ENCODE data around the gene C19orf81. TPM values are rescaled to one million over a fixed set of nuclear protein-coding genes. Genes with fewer than 3 reads are reported as not detected.

The C19orf81 gene
- total and polyA plus RNA-seq, 9 of the 15 experiments (the other 6 are each of a cell fraction or from before 2014, with no cell fraction given), result 2.5 to 42.9 (median 33.0) TPM; not detected in 4

- TF ChIP-seq UBTF (IDR thresholded peaks at IDR 0.05; ENCODE audit: borderline replicate concordance in 1 of 2, low read depth in 2 of 2, low read length in 2 of 2), result no peak
- no peak for TF ChIP-seq PYGO2 (tag; IDR thresholded peaks at IDR 0.05)
- no peak for TF ChIP-seq MXD1 (CRISPR knock-in tag; IDR thresholded peaks at IDR 0.05; ENCODE audit: borderline replicate concordance, poor library complexity, severe bottlenecking)
- TF ChIP-seq FOXA1 (IDR thresholded peaks at IDR 0.05; ENCODE audit: borderline replicate concordance), result no peak
- TF ChIP-seq ZFX (CRISPR knock-in tag; IDR thresholded peaks at IDR 0.05), result peak; percentile 75
- no peak for TF ChIP-seq GTF2F1 (IDR thresholded peaks at IDR 0.05; ENCODE audit: low read depth, low read length)
- no peak for TF ChIP-seq PTTG1 (tag; IDR thresholded peaks at IDR 0.05; ENCODE audit: low read depth)
- no peak for TF ChIP-seq SMARCA5 (IDR thresholded peaks at IDR 0.05)
- no peak for TF ChIP-seq KHSRP (IDR thresholded peaks at IDR 0.05)
- no peak for TF ChIP-seq RFX5 (IDR thresholded peaks at IDR 0.05; ENCODE audit: low read depth, low read length)
- no peak for TF ChIP-seq ZNF121 (CRISPR knock-in tag; conservative IDR thresholded peaks at IDR 0.05)
- no peak for TF ChIP-seq STAT6 (CRISPR knock-in tag; IDR thresholded peaks at IDR 0.05)
- TF ChIP-seq TRIM24 (IDR thresholded peaks at IDR 0.05), result no peak
- TF ChIP-seq RHOXF2B (CRISPR knock-in tag; conservative IDR thresholded peaks at IDR 0.05), result no peak
- TF ChIP-seq ZHX1 (conservative IDR thresholded peaks at IDR 0.05; ENCODE audit: low read length), result no peak
- TF ChIP-seq TAL1 (IDR thresholded peaks at IDR 0.05), result no peak
- TF ChIP-seq PML (IDR thresholded peaks at IDR 0.05; ENCODE audit: low read length), result no peak
- no peak for TF ChIP-seq ZSCAN29 (IDR thresholded peaks at IDR 0.05)
- TF ChIP-seq ZNF707 (CRISPR knock-in tag; conservative IDR thresholded peaks at IDR 0.05), result no peak
These were observed 9.8 kb upstream of the C19orf81 start, which contains the start of gene SYT3 (continued) for GRCh38 chr19:50639121-50640112.

All from K562 (cell line).